ENCODE results near the gene INTS1. TPM values are rescaled to one million over a fixed set of nuclear protein-coding genes. Genes with fewer than 3 reads are reported as not detected.
"Not testable (repeated sequence)": the region's sequence is repeated elsewhere in the genome, so short reads cannot be mapped to it uniquely, and the experiment has no call there.

The INTS1 gene
- total RNA-seq, 1 donor from 2014 or later, result 109 TPM

GRCh38 chr7:1444214-1444924, 59.8 kb downstream of the INTS1 start:
- Mint-ChIP-seq H3K36me3 (ENCODE audit: low read depth, unreplicated experiment) (peaks cover 7% of the 10 kb centered on the region), H3K27ac (ENCODE audit: unreplicated experiment) (no peak overlapping the region), H3K4me1 (ENCODE audit: unreplicated experiment) (no peaks in the 10 kb centered on the region), H3K9me3 (ENCODE audit: unreplicated experiment) (no peaks in the 10 kb centered on the region), H3K27me3 (ENCODE audit: unreplicated experiment) (peaks cover 3% of the 10 kb centered on the region), H3K4me3 (ENCODE audit: unreplicated experiment) (no peak overlapping the region)
- no peak for TF ChIP-seq CTCF (IDR thresholded peaks at IDR 0.05; ENCODE audit: unreplicated experiment)
- DNase-seq (ENCODE audit: low spot score), result no peak

GRCh38 chr7:1443587-1444200, 60.5 kb downstream of the INTS1 start:
- H3K27ac Mint-ChIP-seq (ENCODE audit: unreplicated experiment); H3K36me3 Mint-ChIP-seq (ENCODE audit: low read depth, unreplicated experiment): not testable (repeated sequence)

GRCh38 chr7:1442355-1443124, 61.6 kb downstream of the INTS1 start:
- H3K9me3 Mint-ChIP-seq (ENCODE audit: unreplicated experiment), result no peaks in the 10 kb centered on the region
- no peak overlapping the region for H3K27ac Mint-ChIP-seq (ENCODE audit: unreplicated experiment)
- peaks cover 5% of the 10 kb centered on the region for H3K27me3 Mint-ChIP-seq (ENCODE audit: unreplicated experiment)
- no peak for DNase-seq (ENCODE audit: low spot score)
- H3K36me3 Mint-ChIP-seq (ENCODE audit: low read depth, unreplicated experiment), result peaks cover 7% of the 10 kb centered on the region
- TF ChIP-seq CTCF (IDR thresholded peaks at IDR 0.05; ENCODE audit: unreplicated experiment), result no peak
- H3K4me3 Mint-ChIP-seq (ENCODE audit: unreplicated experiment), result no peak overlapping the region
- H3K4me1 Mint-ChIP-seq (ENCODE audit: unreplicated experiment), result no peaks in the 10 kb centered on the region

More at GRCh38 chr7:1443587-1444200, 60.5 kb downstream of the INTS1 start:
- H3K27me3 Mint-ChIP-seq (ENCODE audit: unreplicated experiment); DNase-seq (ENCODE audit: low spot score); H3K4me1 Mint-ChIP-seq (ENCODE audit: unreplicated experiment); H3K9me3 Mint-ChIP-seq (ENCODE audit: unreplicated experiment); H3K4me3 Mint-ChIP-seq (ENCODE audit: unreplicated experiment): not testable (repeated sequence)

- H3K4me3 Mint-ChIP-seq (ENCODE audit: unreplicated experiment), result no peak overlapping the region
- no peak for TF ChIP-seq CTCF (IDR thresholded peaks at IDR 0.05; ENCODE audit: unreplicated experiment)
Observed at GRCh38 chr7:1441615-1442354, 62.4 kb downstream of the INTS1 start.

DNA sequence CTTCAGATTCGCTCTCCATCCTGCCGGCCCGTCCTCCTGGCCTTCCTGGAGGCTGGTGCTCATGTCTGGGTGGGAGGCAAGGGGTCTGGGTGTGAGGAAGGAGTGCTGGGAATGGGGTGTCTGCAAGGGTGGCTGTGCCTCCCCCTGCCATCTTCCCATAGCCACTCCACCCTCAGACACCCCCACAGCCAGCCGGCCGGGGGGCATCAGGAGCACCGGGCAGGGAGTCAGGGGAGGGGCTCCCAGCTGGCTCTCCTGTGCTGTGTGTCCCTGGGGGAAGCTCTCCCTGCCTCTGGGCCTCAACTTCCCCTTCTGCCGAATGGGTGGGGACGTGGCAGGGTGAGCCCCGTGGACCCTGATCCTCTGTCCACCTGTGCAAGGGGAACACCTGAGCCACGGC, 63.6 kb downstream of the INTS1 start:
- Mint-ChIP-seq H3K4me3 (ENCODE audit: unreplicated experiment) (no peak overlapping the region), H3K4me1 (ENCODE audit: unreplicated experiment) (no peaks in the 10 kb centered on the region), H3K27ac (ENCODE audit: unreplicated experiment) (no peak overlapping the region), H3K27me3 (ENCODE audit: unreplicated experiment) (peaks cover 4% of the 10 kb centered on the region), H3K9me3 (ENCODE audit: unreplicated experiment) (no peaks in the 10 kb centered on the region), H3K36me3 (ENCODE audit: low read depth, unreplicated experiment) (peaks cover 7% of the 10 kb centered on the region)
- no peak for DNase-seq (ENCODE audit: low spot score)
- TF ChIP-seq CTCF (IDR thresholded peaks at IDR 0.05; ENCODE audit: unreplicated experiment), result no peak

More at GRCh38 chr7:1441615-1442354, 62.4 kb downstream of the INTS1 start:
- no peak for DNase-seq (ENCODE audit: low spot score)
- Mint-ChIP-seq H3K4me1 (ENCODE audit: unreplicated experiment) (no peaks in the 10 kb centered on the region), H3K36me3 (ENCODE audit: low read depth, unreplicated experiment) (peaks cover 7% of the 10 kb centered on the region), H3K27ac (ENCODE audit: unreplicated experiment) (no peak overlapping the region), H3K27me3 (ENCODE audit: unreplicated experiment) (peaks cover 5% of the 10 kb centered on the region), H3K9me3 (ENCODE audit: unreplicated experiment) (no peaks in the 10 kb centered on the region)

Measured in endothelial cell (in vitro differentiated cells).